Panc1 (cell line): ENCODE data around the gene ZMAT5. TPM values are rescaled to one million over a fixed set of nuclear protein-coding genes. Genes with fewer than 3 reads are reported as not detected.

Experiments
- ATAC-seq: fragments of 200-7000 bp; cut with Tn5 transposase; 2 replicates; pipeline ENCODE4 v1.9.1; 2020; ENCODE audit warnings: mild to moderate bottlenecking, moderate library complexity
- BruUV-seq: library from RNA; stranded (reverse); fragments of 400-500 nt; replicated peaks from 2 replicates; lab custom pipeline; 2021; lab: Mats Ljungman, UMichigan
- CTCF ChIA-PET: fragments of 300-600 bp; sonication (Branson Sonifier 250); formaldehyde crosslinking; loops from one replicate; lab custom pipeline; 2022; ENCODE audit warnings: antibody characterized with exemption; lab: Charles Lee
- POLR2A ChIA-PET: fragments of 300-600 bp; sonication (Branson Sonifier 250); formaldehyde crosslinking; loops from one replicate; lab custom pipeline; 2022; ENCODE audit warnings: antibody characterized with exemption; lab: Charles Lee
- DNase-seq: peaks from one replicate; pipeline ENCODE4 v3.0.0-alpha.2; 2010; ENCODE audit warnings: low read depth, low spot score
- H3K27ac ChIP-seq: 2 replicates; pipeline ENCODE4 v1.5.1; 2011; ENCODE audit warnings: mild to moderate bottlenecking, low read length, inconsistent platforms
- H3K27me3 ChIP-seq: fragments of 200-500 bp; sonication (Bioruptor generic); 2 replicates; pipeline ENCODE4 v1.6.0; 2014; ENCODE audit warnings: low read length, inconsistent platforms; ENCODE audit not compliant: control insufficient read depth, insufficient read depth
- H3K36me3 ChIP-seq: fragments of 200-500 bp; sonication (Bioruptor generic); 2 replicates; pipeline ENCODE4 v1.5.1; 2014; ENCODE audit warnings: inconsistent platforms, mild to moderate bottlenecking, low read length, moderate library complexity; ENCODE audit not compliant: control insufficient read depth, insufficient read depth
- H3K4me1 ChIP-seq: 2 replicates; pipeline ENCODE4 v1.5.1; 2011; ENCODE audit warnings: inconsistent platforms, mild to moderate bottlenecking, low read length, moderate library complexity; ENCODE audit not compliant: control insufficient read depth, insufficient read depth
- H3K4me3 ChIP-seq, 2 experiments: 2 replicates each; pipeline ENCODE4 v1.5.1; 2011 to 2012; ENCODE audit warnings: low read depth in 2 of 2, low read length in 2 of 2, mild to moderate bottlenecking in 2 of 2, inconsistent platforms in 1 of 2, moderate library complexity in 1 of 2
- H3K9me3 ChIP-seq: fragments of 200-500 bp; sonication (Bioruptor generic); 2 replicates; pipeline ENCODE4 v1.5.1; 2014; ENCODE audit warnings: low read depth, mild to moderate bottlenecking, inconsistent platforms, low read length, moderate library complexity; ENCODE audit not compliant: control insufficient read depth, insufficient read depth
- CTCF ChIP-seq: fragments of 450-650 bp; IDR thresholded peaks from 2 replicates; pipeline ENCODE4 v1.5.1; 2017; ENCODE audit warnings: mild to moderate bottlenecking
- POLR2AphosphoS5 ChIP-seq: IDR thresholded peaks from 2 replicates; pipeline ENCODE4 v1.6.1; 2012; ENCODE audit warnings: mild to moderate bottlenecking, low read depth, low read length, moderate library complexity
- SIN3A ChIP-seq: IDR thresholded peaks from 2 replicates; pipeline ENCODE4 v1.6.1; 2012; ENCODE audit warnings: low read depth, mild to moderate bottlenecking, low read length, moderate library complexity, borderline replicate concordance; ENCODE audit not compliant: insufficient read depth
- TCF7L2 ChIP-seq: IDR thresholded peaks from 2 replicates; pipeline ENCODE4 v1.6.1; 2011; ENCODE audit warnings: mild to moderate bottlenecking, low read depth, low read length, inconsistent platforms
- in situ Hi-C: cut with HindIII; loops from 2 replicates; pipeline ENCODE4 v1.10.0; 2016; ENCODE audit warnings: low sequenced_read_pairs, low pct_unique_long_range_greater_than_20kb
- intact Hi-C: fragments of 100-400 bp; cut with micrococcal nuclease; formaldehyde crosslinking; loops from one replicate; pipeline ENCODE4 v1.10.0; 2022; ENCODE audit not compliant: unreplicated experiment
- total RNA-seq: library from RNA; stranded (reverse); gene quantifications from one replicate; pipeline ENCODE4 v1.2.1, GENCODE V29; 2021; ENCODE audit not compliant: unreplicated experiment
- TF ChIP-seq, protein P1 (sequence below), 2 experiments: IDR thresholded peaks; 2 replicates each; pipeline ENCODE4 v1.6.1; 2011 to 2012; ENCODE audit warnings: low read depth in 2 of 2, control low read depth in 1 of 2, low read length in 1 of 2, mild to moderate bottlenecking in 1 of 2, moderate library complexity in 1 of 2; ENCODE audit not compliant: insufficient read depth in 1 of 2

ZMAT5 gene
- total RNA-seq, 1 experiment from 2014 or later = 22.4 TPM

DNA sequence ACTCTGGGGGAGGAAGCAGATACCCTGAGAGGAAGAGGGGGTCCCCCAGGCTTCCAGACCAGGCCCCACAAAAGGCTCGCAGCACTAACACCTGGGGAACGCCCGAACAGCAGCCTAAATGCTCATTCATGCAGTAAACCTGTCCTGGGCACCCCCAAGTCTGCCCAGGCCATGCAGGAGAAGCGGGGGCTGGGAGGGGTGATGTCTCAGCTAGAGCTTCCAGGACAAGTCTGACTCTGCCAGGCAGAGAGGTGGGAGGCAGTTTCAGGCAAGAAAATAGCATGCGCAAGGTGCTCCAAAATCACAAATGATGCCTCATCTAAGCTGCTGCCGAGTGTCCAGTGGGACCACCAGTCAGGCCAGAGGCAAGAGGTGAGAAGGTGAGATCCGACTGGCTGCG is 32.4 kb downstream of the ZMAT5 start:
- Histone ChIP-seq H3K9me3 (no peaks in the 10 kb centered on the region), H3K4me1 (peaks cover 2% of the 10 kb centered on the region; the same call in 1 of the 2 replicates), H3K4me3 (no peak overlapping the region), H3K36me3 (no peaks in the 10 kb centered on the region), H3K27ac (no peak overlapping the region), H3K27me3 (no peaks in the 10 kb centered on the region)
- DNase-seq = no peak
- in situ Hi-C loops (no loop called here), intact Hi-C loops (no loop called here)
- no peak for ATAC-seq
- ChIA-PET POLR2A (no interaction called here), CTCF (no interaction called here)
- TF ChIP-seq SIN3A = no peak
- TF ChIP-seq, protein P1, sequence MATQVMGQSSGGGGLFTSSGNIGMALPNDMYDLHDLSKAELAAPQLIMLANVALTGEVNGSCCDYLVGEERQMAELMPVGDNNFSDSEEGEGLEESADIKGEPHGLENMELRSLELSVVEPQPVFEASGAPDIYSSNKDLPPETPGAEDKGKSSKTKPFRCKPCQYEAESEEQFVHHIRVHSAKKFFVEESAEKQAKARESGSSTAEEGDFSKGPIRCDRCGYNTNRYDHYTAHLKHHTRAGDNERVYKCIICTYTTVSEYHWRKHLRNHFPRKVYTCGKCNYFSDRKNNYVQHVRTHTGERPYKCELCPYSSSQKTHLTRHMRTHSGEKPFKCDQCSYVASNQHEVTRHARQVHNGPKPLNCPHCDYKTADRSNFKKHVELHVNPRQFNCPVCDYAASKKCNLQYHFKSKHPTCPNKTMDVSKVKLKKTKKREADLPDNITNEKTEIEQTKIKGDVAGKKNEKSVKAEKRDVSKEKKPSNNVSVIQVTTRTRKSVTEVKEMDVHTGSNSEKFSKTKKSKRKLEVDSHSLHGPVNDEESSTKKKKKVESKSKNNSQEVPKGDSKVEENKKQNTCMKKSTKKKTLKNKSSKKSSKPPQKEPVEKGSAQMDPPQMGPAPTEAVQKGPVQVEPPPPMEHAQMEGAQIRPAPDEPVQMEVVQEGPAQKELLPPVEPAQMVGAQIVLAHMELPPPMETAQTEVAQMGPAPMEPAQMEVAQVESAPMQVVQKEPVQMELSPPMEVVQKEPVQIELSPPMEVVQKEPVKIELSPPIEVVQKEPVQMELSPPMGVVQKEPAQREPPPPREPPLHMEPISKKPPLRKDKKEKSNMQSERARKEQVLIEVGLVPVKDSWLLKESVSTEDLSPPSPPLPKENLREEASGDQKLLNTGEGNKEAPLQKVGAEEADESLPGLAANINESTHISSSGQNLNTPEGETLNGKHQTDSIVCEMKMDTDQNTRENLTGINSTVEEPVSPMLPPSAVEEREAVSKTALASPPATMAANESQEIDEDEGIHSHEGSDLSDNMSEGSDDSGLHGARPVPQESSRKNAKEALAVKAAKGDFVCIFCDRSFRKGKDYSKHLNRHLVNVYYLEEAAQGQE (IDR thresholded peaks at IDR 0.05; ENCODE audit: insufficient read depth in 1 of 2, low read depth in 2 of 2, low read length in 1 of 2) = no peak
- no peak for TF ChIP-seq POLR2AphosphoS5
- no peak for TF ChIP-seq TCF7L2
- no peak for TF ChIP-seq CTCF
- no TSS peak for BruUV-seq

DNA sequence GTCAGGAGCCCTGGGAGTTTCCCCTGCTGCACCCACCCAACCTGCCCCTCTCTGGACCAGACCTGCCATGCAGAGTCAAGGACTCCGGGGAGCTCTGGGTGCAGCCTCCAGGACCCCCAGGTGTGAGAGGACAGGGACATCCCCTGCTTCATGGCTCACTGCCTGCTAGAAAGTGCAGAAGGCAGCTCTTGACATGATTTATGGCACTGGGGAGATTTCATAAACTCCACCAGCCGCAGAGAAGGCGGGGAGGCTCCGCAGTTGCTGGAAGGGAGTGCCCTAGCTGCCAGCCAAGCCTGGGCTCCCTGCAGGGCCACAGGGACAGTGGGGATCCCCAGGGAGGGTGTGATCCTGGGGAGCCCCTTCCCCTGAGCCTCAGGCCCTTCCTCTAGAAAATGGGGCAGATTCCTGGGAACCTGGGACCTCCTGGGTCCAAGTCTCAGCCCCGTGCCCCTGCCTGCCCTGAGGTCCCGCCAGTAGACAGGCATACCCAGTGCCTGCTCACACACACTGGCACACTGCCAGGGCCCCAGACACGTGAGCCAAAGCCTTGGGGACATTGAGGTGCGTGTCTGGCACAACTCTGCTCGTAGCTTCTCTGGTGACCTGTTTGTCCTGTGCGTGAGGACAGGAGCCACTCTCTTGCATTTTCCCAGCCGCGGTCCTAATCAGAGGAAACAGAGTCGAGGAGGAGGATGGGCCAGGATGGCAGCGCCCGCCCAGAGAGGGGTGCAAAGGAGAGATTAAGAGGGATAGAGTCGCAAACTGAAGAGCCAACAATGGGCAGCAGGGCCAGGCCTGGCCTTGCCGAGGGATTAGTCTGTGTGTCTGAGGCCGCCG is 33.2 kb downstream of the ZMAT5 start:
- peaks cover 2% of the 10 kb centered on the region; the same call in 1 of the 2 replicates for H3K4me1 ChIP-seq
- POLR2A ChIA-PET = no interaction called here
- ATAC-seq = no peak
- CTCF ChIA-PET = no interaction called here
- H3K4me3 ChIP-seq = no peak overlapping the region
- H3K9me3 ChIP-seq = no peaks in the 10 kb centered on the region
- intact Hi-C loops (no loop called here), in situ Hi-C loops (no loop called here)
- BruUV-seq = no TSS peak
- H3K27me3 ChIP-seq = no peaks in the 10 kb centered on the region
- TF ChIP-seq TCF7L2 (no peak), SIN3A (no peak), POLR2AphosphoS5 (no peak), CTCF (no peak)
- TF ChIP-seq, protein P1 (IDR thresholded peaks at IDR 0.05; ENCODE audit: insufficient read depth in 1 of 2, low read depth in 2 of 2, low read length in 1 of 2) = no peak
- H3K27ac ChIP-seq = no peak overlapping the region
- H3K36me3 ChIP-seq = no peaks in the 10 kb centered on the region
- no peak for DNase-seq
